ENCODE data around the gene PLG.
"Not testable (repeated sequence)": the region's sequence is repeated elsewhere in the genome, so short reads cannot be mapped to it uniquely, and the experiment has no call there.

The PLG gene

DNA sequence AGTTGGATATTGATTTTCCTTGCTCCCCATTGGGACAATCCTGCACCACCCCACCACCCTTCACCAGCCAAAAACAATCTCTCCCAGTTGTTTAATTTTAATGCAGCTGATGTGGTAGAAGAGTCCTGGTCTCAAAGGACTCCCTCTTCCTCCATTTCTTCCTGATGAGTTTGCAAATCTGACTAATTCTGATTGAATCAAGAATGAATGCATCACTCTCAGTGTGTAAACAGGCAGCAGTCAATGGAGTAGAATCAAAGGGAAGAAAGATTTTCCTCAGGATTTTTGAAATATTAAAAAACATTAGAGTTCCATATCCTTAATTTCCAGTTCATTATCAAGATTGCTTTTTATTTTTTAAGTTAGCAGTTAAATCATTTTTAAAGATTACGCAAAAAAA, 54.0 kb downstream of the PLG start:
- Histone ChIP-seq H3K4me2 (ENCODE audit: low read length) (no peak overlapping the region), H3K9me3 (replicated peaks; ENCODE audit: low read length) (no peaks in the 10 kb centered on the region), H3K9ac (ENCODE audit: low read depth, low read length) (no peak overlapping the region), H3K27me3 (ENCODE audit: control insufficient read depth, insufficient read depth, low read length) (peaks cover 4% of the 10 kb centered on the region), H3K4me1 (ENCODE audit: control insufficient read depth, insufficient read depth, low read length) (no peaks in the 10 kb centered on the region), H3K4me3 (ENCODE audit: low read length) (no peak overlapping the region), H3K36me3 (ENCODE audit: insufficient read depth, low read length) (no peaks in the 10 kb centered on the region)

- Histone ChIP-seq H3K4me3 (ENCODE audit: low read length) (no peak overlapping the region), H3K9ac (ENCODE audit: low read depth, low read length) (no peak overlapping the region), H3K36me3 (ENCODE audit: insufficient read depth, low read length) (no peaks in the 10 kb centered on the region), H3K9me3 (replicated peaks; ENCODE audit: low read length) (no peaks in the 10 kb centered on the region), H3K27me3 (ENCODE audit: control insufficient read depth, insufficient read depth, low read length) (no peaks in the 10 kb centered on the region), H3K4me1 (ENCODE audit: control insufficient read depth, insufficient read depth, low read length) (no peaks in the 10 kb centered on the region), H3K4me2 (ENCODE audit: low read length) (no peak overlapping the region)
These were observed 54.8 kb downstream of the PLG start for GRCh38 chr6:160756871-160757270.

DNA sequence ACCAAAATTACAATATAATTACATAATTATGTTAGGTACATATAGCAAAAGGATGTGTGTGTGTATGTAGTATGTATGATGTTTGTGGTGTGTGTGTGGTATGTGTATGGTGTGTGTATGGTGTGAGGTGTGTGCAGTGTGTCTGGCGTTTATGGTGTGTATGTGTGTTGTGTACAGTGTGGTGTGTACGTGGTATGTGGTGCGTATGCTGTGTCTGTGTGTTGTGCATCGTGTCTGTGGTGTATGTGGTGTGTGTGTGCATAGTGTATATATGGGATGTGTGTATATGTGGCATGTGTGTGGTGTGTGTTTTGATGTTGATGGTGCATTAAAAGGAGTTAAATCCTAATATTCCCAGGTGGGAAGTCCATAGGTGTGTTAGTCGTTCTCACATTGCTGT, 62.8 kb downstream of the PLG start:
- Histone ChIP-seq H3K4me1 (ENCODE audit: control insufficient read depth, insufficient read depth, low read length) (no peaks in the 10 kb centered on the region), H3K9me3 (replicated peaks; ENCODE audit: low read length) (no peaks in the 10 kb centered on the region), H3K9ac (ENCODE audit: low read depth, low read length) (no peak overlapping the region), H3K36me3 (ENCODE audit: insufficient read depth, low read length) (no peaks in the 10 kb centered on the region), H3K27me3 (ENCODE audit: control insufficient read depth, insufficient read depth, low read length) (peaks cover 8% of the 10 kb centered on the region), H3K4me2 (ENCODE audit: low read length) (no peak overlapping the region), H3K4me3 (ENCODE audit: low read length) (no peak overlapping the region)

DNA sequence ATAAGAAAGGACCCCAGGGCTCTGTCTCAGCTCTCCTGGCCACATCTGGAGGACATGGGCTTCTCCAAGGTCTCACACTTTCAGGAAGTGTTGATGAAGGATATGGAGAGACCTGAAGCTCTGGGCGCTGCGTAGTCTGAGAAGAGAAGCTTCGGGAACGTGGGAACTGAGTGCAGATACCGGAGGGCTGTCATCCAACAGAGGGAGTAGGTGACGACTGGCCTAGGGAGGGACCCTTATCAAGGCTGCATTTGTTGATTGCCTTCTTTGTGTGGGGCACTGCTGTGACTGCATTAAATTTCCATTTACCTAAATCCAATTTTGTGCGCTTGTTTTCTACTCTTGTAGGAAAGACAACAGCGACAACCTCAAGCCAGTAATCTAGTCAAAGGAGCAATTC, 63.4 kb downstream of the PLG start:
- Histone ChIP-seq H3K9me3 (replicated peaks; ENCODE audit: low read length) (no peaks in the 10 kb centered on the region), H3K4me3 (ENCODE audit: low read length) (no peak overlapping the region), H3K9ac (ENCODE audit: low read depth, low read length) (no peak overlapping the region), H3K4me2 (ENCODE audit: low read length) (no peak overlapping the region), H3K4me1 (ENCODE audit: control insufficient read depth, insufficient read depth, low read length) (no peaks in the 10 kb centered on the region), H3K27me3 (ENCODE audit: control insufficient read depth, insufficient read depth, low read length) (peaks cover 8% of the 10 kb centered on the region), H3K36me3 (ENCODE audit: insufficient read depth, low read length) (no peaks in the 10 kb centered on the region)

GRCh38 chr6:160766657-160766988, 64.6 kb downstream of the PLG start:
- H3K4me2 ChIP-seq (ENCODE audit: low read length): peak overlapping the region; percentile 93
- H3K36me3 ChIP-seq (ENCODE audit: insufficient read depth, low read length): no peaks in the 10 kb centered on the region
- no peaks in the 10 kb centered on the region for H3K4me1 ChIP-seq (ENCODE audit: control insufficient read depth, insufficient read depth, low read length)
- H3K9ac ChIP-seq (ENCODE audit: low read depth, low read length): no peak overlapping the region
- peaks cover 8% of the 10 kb centered on the region for H3K27me3 ChIP-seq (ENCODE audit: control insufficient read depth, insufficient read depth, low read length)
- peak overlapping the region; percentile 72 for H3K4me3 ChIP-seq (ENCODE audit: low read length)
- H3K9me3 ChIP-seq (replicated peaks; ENCODE audit: low read length): no peaks in the 10 kb centered on the region

- Histone ChIP-seq H3K4me1 (ENCODE audit: control insufficient read depth, insufficient read depth, low read length) (no peaks in the 10 kb centered on the region), H3K9ac (ENCODE audit: low read depth, low read length) (peak overlapping the region; percentile 18), H3K36me3 (ENCODE audit: insufficient read depth, low read length) (no peaks in the 10 kb centered on the region), H3K27me3 (ENCODE audit: control insufficient read depth, insufficient read depth, low read length) (peaks cover 8% of the 10 kb centered on the region), H3K9me3 (replicated peaks; ENCODE audit: low read length) (no peaks in the 10 kb centered on the region), H3K4me3 (ENCODE audit: low read length) (peak overlapping the region; percentile 72), H3K4me2 (ENCODE audit: low read length) (peak overlapping the region; percentile 93)
These were observed 65.1 kb downstream of the PLG start for GRCh38 chr6:160766989-160767646.

GRCh38 chr6:160767647-160768019, 65.6 kb downstream of the PLG start:
- Histone ChIP-seq H3K4me3 (ENCODE audit: low read length) (no peak overlapping the region), H3K27me3 (ENCODE audit: control insufficient read depth, insufficient read depth, low read length) (peaks cover 8% of the 10 kb centered on the region), H3K36me3 (ENCODE audit: insufficient read depth, low read length) (no peaks in the 10 kb centered on the region), H3K4me2 (ENCODE audit: low read length) (peak overlapping the region; percentile 93), H3K9ac (ENCODE audit: low read depth, low read length) (no peak overlapping the region), H3K9me3 (replicated peaks; ENCODE audit: low read length) (no peaks in the 10 kb centered on the region), H3K4me1 (ENCODE audit: control insufficient read depth, insufficient read depth, low read length) (no peaks in the 10 kb centered on the region)

DNA sequence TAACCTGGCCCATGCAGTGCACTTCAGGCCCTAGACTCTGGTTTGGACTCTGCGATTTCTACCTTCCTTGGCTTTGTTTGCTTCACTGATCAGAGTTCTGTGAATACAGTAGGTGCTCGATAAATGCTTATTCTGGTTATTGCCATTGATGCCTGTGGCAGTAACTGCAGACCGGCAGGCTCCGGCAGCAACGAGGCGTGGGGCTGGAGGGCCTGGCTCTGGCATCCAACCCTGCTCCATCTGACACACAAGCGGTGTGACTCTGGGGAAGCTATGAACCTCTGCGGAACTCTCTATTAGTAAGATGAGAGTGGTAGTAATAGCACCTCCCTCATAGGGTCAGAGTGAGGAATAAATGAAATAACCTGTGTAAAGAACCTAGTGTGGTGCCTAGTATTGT, 66.1 kb downstream of the PLG start:
- H3K4me3 ChIP-seq (ENCODE audit: low read length): no peak overlapping the region
- no peaks in the 10 kb centered on the region for H3K36me3 ChIP-seq (ENCODE audit: insufficient read depth, low read length)
- no peaks in the 10 kb centered on the region for H3K4me1 ChIP-seq (ENCODE audit: control insufficient read depth, insufficient read depth, low read length)
- H3K27me3 ChIP-seq (ENCODE audit: control insufficient read depth, insufficient read depth, low read length): peaks cover 8% of the 10 kb centered on the region
- no peak overlapping the region for H3K4me2 ChIP-seq (ENCODE audit: low read length)
- H3K9me3 ChIP-seq (replicated peaks; ENCODE audit: low read length): no peaks in the 10 kb centered on the region
- H3K9ac ChIP-seq (ENCODE audit: low read depth, low read length): no peak overlapping the region

DNA sequence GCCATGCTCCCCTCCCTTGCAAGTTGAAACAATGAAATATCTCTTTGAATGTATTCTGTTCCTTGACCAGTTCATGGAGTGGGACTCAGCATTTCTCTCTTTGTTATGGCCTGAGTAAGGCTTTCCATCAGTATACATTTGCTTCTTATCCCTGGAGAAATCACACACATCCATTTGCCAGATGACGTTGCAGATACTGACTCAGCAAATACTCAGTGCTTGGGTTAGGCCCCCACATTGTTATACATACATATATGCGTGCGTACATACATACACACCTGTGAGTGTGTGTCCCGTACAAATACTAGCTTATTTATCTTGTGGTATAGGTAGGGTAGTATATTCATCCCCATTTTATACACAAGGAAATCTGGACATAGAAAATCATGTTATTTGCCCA, 72.4 kb downstream of the PLG start:
- H3K27me3 ChIP-seq (ENCODE audit: control insufficient read depth, insufficient read depth, low read length): no peaks in the 10 kb centered on the region
- no peak overlapping the region for H3K4me2 ChIP-seq (ENCODE audit: low read length)
- H3K36me3 ChIP-seq (ENCODE audit: insufficient read depth, low read length): no peaks in the 10 kb centered on the region
- no peak overlapping the region for H3K9ac ChIP-seq (ENCODE audit: low read depth, low read length)
- H3K9me3 ChIP-seq (replicated peaks; ENCODE audit: low read length): no peaks in the 10 kb centered on the region
- no peak overlapping the region for H3K4me3 ChIP-seq (ENCODE audit: low read length)
- no peaks in the 10 kb centered on the region for H3K4me1 ChIP-seq (ENCODE audit: control insufficient read depth, insufficient read depth, low read length)

- Histone ChIP-seq H3K9me3 (replicated peaks; ENCODE audit: low read length) (no peaks in the 10 kb centered on the region), H3K4me2 (ENCODE audit: low read length) (no peak overlapping the region), H3K4me1 (ENCODE audit: control insufficient read depth, insufficient read depth, low read length) (no peaks in the 10 kb centered on the region), H3K27me3 (ENCODE audit: control insufficient read depth, insufficient read depth, low read length) (no peaks in the 10 kb centered on the region), H3K36me3 (ENCODE audit: insufficient read depth, low read length) (no peaks in the 10 kb centered on the region), H3K9ac (ENCODE audit: low read depth, low read length) (no peak overlapping the region), H3K4me3 (ENCODE audit: low read length) (no peak overlapping the region)
These were observed 73.9 kb downstream of the PLG start for GRCh38 chr6:160775792-160776580.

- H3K9ac ChIP-seq (ENCODE audit: low read depth, low read length); H3K4me2 ChIP-seq (ENCODE audit: low read length); H3K9me3 ChIP-seq (replicated peaks; ENCODE audit: low read length); H3K27me3 ChIP-seq (ENCODE audit: control insufficient read depth, insufficient read depth, low read length); H3K36me3 ChIP-seq (ENCODE audit: insufficient read depth, low read length); H3K4me3 ChIP-seq (ENCODE audit: low read length); H3K4me1 ChIP-seq (ENCODE audit: control insufficient read depth, insufficient read depth, low read length): not testable (repeated sequence)
These were observed 77.1 kb downstream of the PLG start for GRCh38 chr6:160779095-160779494.

- not testable (repeated sequence) for H3K36me3 ChIP-seq (ENCODE audit: insufficient read depth, low read length); H3K4me1 ChIP-seq (ENCODE audit: control insufficient read depth, insufficient read depth, low read length); H3K4me2 ChIP-seq (ENCODE audit: low read length); H3K4me3 ChIP-seq (ENCODE audit: low read length); H3K27me3 ChIP-seq (ENCODE audit: control insufficient read depth, insufficient read depth, low read length); H3K9ac ChIP-seq (ENCODE audit: low read depth, low read length); H3K9me3 ChIP-seq (replicated peaks; ENCODE audit: low read length)
These were observed 78.6 kb downstream of the PLG start for GRCh38 chr6:160780656-160781055.
